HPDE6-E6E7 (cell line): ENCODE measurements around the gene CPA1.

Experiments used
- DNase-seq: peaks from one replicate; pipeline ENCODE4 v3.0.0; 2011; ENCODE audit warnings: missing footprints; ENCODE audit errors: extremely low spot score

The CPA1 gene

GRCh38 chr7:130356121-130356875 lies 24.0 kb upstream of the CPA1 start:
- DNase-seq = peak; percentile 97

GRCh38 chr7:130356876-130357611 lies 23.2 kb upstream of the CPA1 start:
- DNase-seq = peak; percentile 94

- DNase-seq = no peak
These were observed 21.8 kb upstream of the CPA1 start for GRCh38 chr7:130358471-130358870.

GRCh38 chr7:130359276-130359857 lies 20.9 kb upstream of the CPA1 start:
- no peak for DNase-seq

- DNase-seq = no peak
These were observed 19.8 kb upstream of the CPA1 start for GRCh38 chr7:130360518-130360917.

GRCh38 chr7:130361681-130362080 lies 18.6 kb upstream of the CPA1 start:
- no peak for DNase-seq

GRCh38 chr7:130362251-130362816 lies 18.0 kb upstream of the CPA1 start:
- no peak for DNase-seq

- peak; percentile 78 for DNase-seq
These were observed 17.1 kb upstream of the CPA1 start for GRCh38 chr7:130363026-130363847.

GRCh38 chr7:130364451-130364850 lies 15.8 kb upstream of the CPA1 start:
- DNase-seq = no peak

GRCh38 chr7:130365088-130365487 lies 15.2 kb upstream of the CPA1 start:
- no peak for DNase-seq

GRCh38 chr7:130365511-130366441 lies 14.5 kb upstream of the CPA1 start:
- no peak for DNase-seq

- no peak for DNase-seq
These were observed 13.7 kb upstream of the CPA1 start for GRCh38 chr7:130366564-130366963.

GRCh38 chr7:130367088-130367755 lies 13.1 kb upstream of the CPA1 start:
- no peak for DNase-seq

GRCh38 chr7:130367836-130368746 lies 12.2 kb upstream of the CPA1 start:
- DNase-seq = no peak

GRCh38 chr7:130369110-130369711 lies 11.1 kb upstream of the CPA1 start:
- no peak for DNase-seq

GRCh38 chr7:130369831-130370550 lies 10.3 kb upstream of the CPA1 start:
- DNase-seq = no peak

GRCh38 chr7:130371046-130371445 lies 9.2 kb upstream of the CPA1 start:
- no peak for DNase-seq
